PC-9 (cell line): ENCODE data around the gene TBX5. TPM values are rescaled to one million over a fixed set of nuclear protein-coding genes. Genes with fewer than 3 reads are reported as not detected.

Experiments
- BruUV-seq: library from RNA; stranded (reverse); fragments of 400-500 nt; replicated peaks from 2 replicates; lab custom pipeline; 2021; lab: Mats Ljungman, UMichigan
- CTCF ChIA-PET: fragments of 300-600 bp; sonication (Branson Sonifier 250); formaldehyde crosslinking; loops from one replicate; lab custom pipeline; 2022; ENCODE audit warnings: antibody characterized with exemption; lab: Charles Lee
- POLR2A ChIA-PET: fragments of 300-600 bp; sonication (Branson Sonifier 250); formaldehyde crosslinking; loops from one replicate; lab custom pipeline; 2022; ENCODE audit warnings: antibody characterized with exemption; ENCODE audit not compliant: unreplicated experiment; lab: Charles Lee
- DNase-seq, 2 experiments: peaks; one replicate each; pipeline versions ENCODE4 v3.0.0 to v3.0.0-alpha.2; 2015 to 2022; ENCODE audit warnings: mixed read lengths in 1 of 2
- H2AFZ ChIP-seq: fragments of 200-600 bp; sonication (generic); 2 replicates; pipeline ENCODE4 v1.8.1; 2017; ENCODE audit warnings: antibody characterized with exemption
- H3F3A ChIP-seq: fragments of 200-600 bp; sonication (generic); 2 replicates; pipeline ENCODE4 v1.8.1; 2017; ENCODE audit warnings: antibody characterized with exemption, mild to moderate bottlenecking, low read depth; ENCODE audit not compliant: insufficient read depth
- H3K27ac ChIP-seq: fragments of 200-600 bp; sonication (generic); 2 replicates; pipeline ENCODE4 v1.6.1; 2016; ENCODE audit warnings: mixed run types
- H3K27me3 ChIP-seq: fragments of 200-600 bp; sonication (generic); 2 replicates; pipeline ENCODE4 v1.6.1; 2016; ENCODE audit warnings: low read depth, mixed run types; ENCODE audit not compliant: insufficient read depth
- H3K36me3 ChIP-seq: fragments of 200-600 bp; sonication (generic); 2 replicates; pipeline ENCODE4 v1.6.1; 2016; ENCODE audit warnings: low read depth, mixed run types
- H3K4me1 ChIP-seq: fragments of 200-600 bp; sonication (generic); replicated peaks from 2 replicates; pipeline ENCODE4 v1.6.1; 2016; ENCODE audit warnings: mixed run types; ENCODE audit not compliant: insufficient read depth
- H3K4me2 ChIP-seq: fragments of 200-600 bp; sonication (generic); 2 replicates; pipeline ENCODE4 v1.6.1; 2017; ENCODE audit warnings: mixed run types
- H3K4me3 ChIP-seq: fragments of 200-600 bp; sonication (generic); 2 replicates; pipeline ENCODE4 v1.6.1; 2016; ENCODE audit warnings: mixed run types
- H3K79me2 ChIP-seq: fragments of 200-600 bp; sonication (generic); 2 replicates; pipeline ENCODE4 v1.6.1; 2017; ENCODE audit warnings: low read depth, mixed run types
- H3K9me2 ChIP-seq: fragments of 200-600 bp; sonication (generic); 2 replicates; pipeline ENCODE4 v1.8.1; 2017; ENCODE audit warnings: mild to moderate bottlenecking; ENCODE audit not compliant: insufficient read depth
- H3K9me3 ChIP-seq: fragments of 200-600 bp; sonication (generic); 2 replicates; pipeline ENCODE4 v1.8.1; 2016; ENCODE audit warnings: low read depth; ENCODE audit not compliant: insufficient read depth
- H4K20me1 ChIP-seq: fragments of 200-600 bp; sonication (generic); 2 replicates; pipeline ENCODE4 v1.8.1; 2017; ENCODE audit not compliant: insufficient read depth
- CTCF ChIP-seq: fragments of 200-600 bp; sonication (generic); conservative IDR thresholded peaks from 2 replicates; pipeline ENCODE4 v1.6.1; 2017; ENCODE audit warnings: mixed run types, antibody characterized with exemption, mild to moderate bottlenecking, moderate library complexity
- EZH2 ChIP-seq: fragments of 200-600 bp; sonication (generic); IDR thresholded peaks from 2 replicates; pipeline ENCODE4 v1.8.0; 2017; ENCODE audit warnings: antibody characterized with exemption, low read depth
- intact Hi-C: fragments of 100-400 bp; cut with micrococcal nuclease; formaldehyde crosslinking; loops from one replicate; pipeline ENCODE4 v1.10.0; 2022; ENCODE audit not compliant: unreplicated experiment
- total RNA-seq: library from RNA; stranded (reverse); gene quantifications from 2 replicates; pipeline ENCODE4 v1.2.3, GENCODE V29; 2021

TBX5 gene
- total RNA-seq, 1 experiment from 2014 or later = not detected

- H3K79me2 ChIP-seq = no peaks in the 10 kb centered on the region
- H3F3A ChIP-seq = no peaks in the 10 kb centered on the region
- H3K9me3 ChIP-seq = no peaks in the 10 kb centered on the region
- no peaks in the 10 kb centered on the region for H3K4me1 ChIP-seq
- no peak overlapping the region for H3K4me2 ChIP-seq
- H3K9me2 ChIP-seq = no peaks in the 10 kb centered on the region
- no peak overlapping the region for H3K4me3 ChIP-seq
- H2AFZ ChIP-seq = no peak overlapping the region
- no peaks in the 10 kb centered on the region for H4K20me1 ChIP-seq
- no peak overlapping the region for H3K27ac ChIP-seq
- POLR2A ChIA-PET = no interaction called here
- intact Hi-C loops = no loop called here
- CTCF ChIA-PET = no interaction called here
- peaks cover 48% of the 10 kb centered on the region for H3K27me3 ChIP-seq
- no TSS peak for BruUV-seq
- DNase-seq = no peak
- H3K36me3 ChIP-seq = no peaks in the 10 kb centered on the region
- TF ChIP-seq CTCF (no peak), EZH2 (no peak)
Measured at GRCh38 chr12:114321524-114321923, 84.4 kb downstream of the TBX5 start.

- peaks cover 54% of the 10 kb centered on the region for H3K27me3 ChIP-seq
- H4K20me1 ChIP-seq = no peaks in the 10 kb centered on the region
- POLR2A ChIA-PET = no interaction called here
- no peaks in the 10 kb centered on the region for H3K9me3 ChIP-seq
- intact Hi-C loops = no loop called here
- no peaks in the 10 kb centered on the region for H3K79me2 ChIP-seq
- no peaks in the 10 kb centered on the region for H3K36me3 ChIP-seq
- no peak for DNase-seq
- H2AFZ ChIP-seq = no peak overlapping the region
- no peaks in the 10 kb centered on the region for H3F3A ChIP-seq
- H3K4me3 ChIP-seq = no peak overlapping the region
- no peak overlapping the region for H3K4me2 ChIP-seq
- no peaks in the 10 kb centered on the region for H3K9me2 ChIP-seq
- no peak overlapping the region for H3K27ac ChIP-seq
- CTCF ChIA-PET = no interaction called here
- no TSS peak for BruUV-seq
- TF ChIP-seq CTCF = no peak
- TF ChIP-seq EZH2 = no peak
- no peaks in the 10 kb centered on the region for H3K4me1 ChIP-seq
Measured at GRCh38 chr12:114320968-114321367, 85.0 kb downstream of the TBX5 start.

GRCh38 chr12:114320101-114320500, 85.8 kb downstream of the TBX5 start:
- no peaks in the 10 kb centered on the region for H3K4me1 ChIP-seq
- BruUV-seq = no TSS peak

More at GRCh38 chr12:114320101-114320500, 85.8 kb downstream of the TBX5 start:
- no peak overlapping the region for H3K4me2 ChIP-seq
- TF ChIP-seq EZH2 (no peak), CTCF (no peak)
- DNase-seq = no peak
- no peak overlapping the region for H3K4me3 ChIP-seq
- no peaks in the 10 kb centered on the region for H3K79me2 ChIP-seq
- no peaks in the 10 kb centered on the region for H4K20me1 ChIP-seq
- H3K9me2 ChIP-seq = no peaks in the 10 kb centered on the region
- no peaks in the 10 kb centered on the region for H3K36me3 ChIP-seq
- ChIA-PET CTCF (no interaction called here), POLR2A (no interaction called here)
- no peaks in the 10 kb centered on the region for H3F3A ChIP-seq
- intact Hi-C loops = no loop called here
- peaks cover 62% of the 10 kb centered on the region for H3K27me3 ChIP-seq
- no peaks in the 10 kb centered on the region for H3K9me3 ChIP-seq
- no peak overlapping the region for H2AFZ ChIP-seq
- H3K27ac ChIP-seq = no peak overlapping the region
